ENCODE data around the gene BCAP29. TPM values are rescaled to one million over a fixed set of nuclear protein-coding genes. Genes with fewer than 3 reads are reported as not detected.
"Not testable (repeated sequence)": the region's sequence is repeated elsewhere in the genome, so short reads cannot be mapped to it uniquely, and the experiment has no call there.

Gene BCAP29
- total RNA-seq (ENCODE audit: low replicate concordance), result 92.6 and 187 TPM in 2 replicates

- TF ChIP-seq CTCF (IDR thresholded peaks at IDR 0.05; ENCODE audit: insufficient read depth, low read length), result no peak
- peak within 1 kb of the TSS; percentile 90 for H3K4me3 ChIP-seq (ENCODE audit: low read depth, low read length)
- DNase-seq (ENCODE audit: low read depth), result peak; percentile 43
Measured at GRCh38 chr7:107579885-107580715, at the start of gene BCAP29. BCAP29 (plus strand) TSS chr7:107580246; CDS start chr7:107580773, 527 bp downstream.

GRCh38 chr7:107530751-107531150, 49.3 kb upstream of the BCAP29 start:
- no peak for TF ChIP-seq CTCF (IDR thresholded peaks at IDR 0.05; ENCODE audit: insufficient read depth, low read length)
- no peak overlapping the region for H3K4me3 ChIP-seq (ENCODE audit: low read depth, low read length)
- no peak for DNase-seq (ENCODE audit: low read depth)

- no peak overlapping the region for H3K4me3 ChIP-seq (ENCODE audit: low read depth, low read length)
- no peak for TF ChIP-seq CTCF (IDR thresholded peaks at IDR 0.05; ENCODE audit: insufficient read depth, low read length)
- no peak for DNase-seq (ENCODE audit: low read depth)
Measured at GRCh38 chr7:107534139-107534538, 45.9 kb upstream of the BCAP29 start.

GRCh38 chr7:107537228-107537627, 42.8 kb upstream of the BCAP29 start:
- H3K4me3 ChIP-seq (ENCODE audit: low read depth, low read length); DNase-seq (ENCODE audit: low read depth): not testable (repeated sequence)

GRCh38 chr7:107538001-107538400, 42.0 kb upstream of the BCAP29 start:
- TF ChIP-seq CTCF (IDR thresholded peaks at IDR 0.05; ENCODE audit: insufficient read depth, low read length), result no peak
- DNase-seq (ENCODE audit: low read depth), result no peak
- H3K4me3 ChIP-seq (ENCODE audit: low read depth, low read length), result no peak overlapping the region

- H3K4me3 ChIP-seq (ENCODE audit: low read depth, low read length), result no peak overlapping the region
- TF ChIP-seq CTCF (IDR thresholded peaks at IDR 0.05; ENCODE audit: insufficient read depth, low read length), result no peak
- no peak for DNase-seq (ENCODE audit: low read depth)
Measured at GRCh38 chr7:107543338-107543993, 36.6 kb upstream of the BCAP29 start.

- no peak for TF ChIP-seq CTCF (IDR thresholded peaks at IDR 0.05; ENCODE audit: insufficient read depth, low read length)
- no peak overlapping the region for H3K4me3 ChIP-seq (ENCODE audit: low read depth, low read length)
- no peak for DNase-seq (ENCODE audit: low read depth)
Measured at GRCh38 chr7:107544848-107545591, 35.0 kb upstream of the BCAP29 start.
